GM18519 (cell line): ENCODE measurements around the gene THADA.

Experiments used
- ATAC-seq: cut with Tn5 transposase; IDR thresholded peaks from one replicate; pipeline ENCODE4 v1.9.1; 2021; ENCODE audit warnings: mild to moderate bottlenecking, moderate library complexity; ENCODE audit not compliant: unreplicated experiment, low FRiP score

The THADA gene

DNA sequence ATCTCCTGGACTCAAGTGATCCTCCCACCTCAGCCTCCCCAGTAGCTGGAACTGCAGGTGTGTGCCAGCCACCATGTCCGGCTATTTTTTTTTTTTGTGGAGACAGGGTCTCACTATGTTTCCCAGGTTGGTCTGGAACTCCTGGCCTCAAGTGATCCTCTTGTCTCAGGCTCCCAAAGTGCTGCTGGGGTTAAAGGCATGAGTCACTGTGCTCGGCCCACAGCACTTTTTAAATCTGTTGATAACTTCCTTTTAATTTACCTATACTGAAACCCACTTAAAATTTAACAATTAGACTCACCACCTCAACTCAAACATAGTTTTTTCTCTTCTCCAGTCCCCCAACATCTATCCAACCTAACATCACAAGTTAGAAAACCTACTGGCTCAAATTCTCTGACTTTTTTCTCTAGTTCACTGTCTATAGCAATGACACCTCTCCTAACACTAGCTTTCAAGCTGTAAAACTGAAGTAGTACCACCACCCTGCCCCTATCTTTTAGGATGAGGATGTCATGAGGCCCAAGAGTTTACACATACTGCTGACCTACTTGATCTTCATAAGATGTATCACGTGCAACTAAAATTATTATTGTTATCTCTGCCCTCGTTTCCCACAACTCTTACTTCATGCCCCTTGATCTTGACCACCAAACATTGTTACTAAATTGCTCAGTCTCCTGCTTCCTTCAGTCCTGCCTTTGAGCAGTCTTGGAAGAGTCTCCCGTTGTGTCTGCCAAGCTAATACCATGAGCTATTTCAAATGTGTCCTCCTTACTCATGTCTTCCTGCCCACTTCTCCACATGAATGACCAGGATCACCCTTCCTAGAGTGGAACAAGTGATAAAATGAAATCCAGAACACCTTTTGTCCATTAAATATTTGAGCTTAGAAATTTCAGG, 227.1 kb downstream of the THADA start:
- ATAC-seq = no peak

DNA sequence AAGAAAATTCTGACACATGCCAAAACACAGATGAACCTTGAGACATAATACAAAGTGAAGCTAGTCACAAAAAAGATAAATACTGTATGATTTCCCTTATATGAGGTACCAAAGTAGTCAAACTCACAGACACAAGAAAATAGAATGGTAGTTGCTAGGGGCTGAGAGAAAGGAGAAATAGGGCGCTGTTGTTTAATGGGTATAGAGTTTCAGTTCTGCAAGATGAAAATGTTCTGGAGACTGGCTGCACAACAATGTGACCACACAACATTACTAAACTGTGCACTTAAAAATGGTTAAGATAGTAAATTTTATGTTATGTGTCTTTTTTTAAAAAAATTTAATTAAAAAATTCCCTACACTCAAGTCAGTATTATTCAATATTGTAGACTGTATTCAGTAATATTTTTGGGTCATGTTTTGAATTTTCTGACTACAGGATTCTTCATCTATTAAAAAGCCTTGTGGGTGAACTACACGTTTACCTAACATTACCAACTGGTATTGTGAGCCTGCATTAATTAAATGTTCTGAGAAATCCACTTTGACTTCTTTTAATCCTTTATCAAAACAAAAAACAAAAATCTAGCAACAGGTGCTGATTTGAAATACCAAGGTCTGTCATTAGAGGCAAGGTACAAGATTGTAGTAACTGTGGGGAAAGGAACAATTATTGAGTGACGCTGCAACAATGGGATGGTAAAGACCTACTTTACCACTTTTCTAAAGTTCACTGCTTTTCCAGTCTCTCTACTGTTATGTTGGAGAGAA, 228.6 kb downstream of the THADA start:
- no peak for ATAC-seq

DNA sequence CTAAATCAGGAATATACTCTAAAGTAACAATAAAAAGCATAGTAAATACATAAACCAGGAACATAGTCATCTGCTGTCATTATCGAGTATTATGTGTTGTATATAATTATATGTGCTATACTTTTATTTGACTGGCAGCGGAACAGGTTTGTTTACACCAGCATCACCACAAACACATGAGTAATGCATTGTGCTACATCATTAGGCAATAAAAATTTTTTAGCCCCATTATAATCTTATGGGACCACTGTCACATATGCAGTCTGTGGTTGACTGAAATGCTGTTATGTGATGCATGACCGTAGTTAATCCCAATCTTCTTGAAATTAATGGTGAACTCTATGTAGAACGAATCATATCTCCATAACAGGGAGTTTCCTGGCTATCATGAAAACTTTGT, 232.7 kb downstream of the THADA start:
- no peak for ATAC-seq

DNA sequence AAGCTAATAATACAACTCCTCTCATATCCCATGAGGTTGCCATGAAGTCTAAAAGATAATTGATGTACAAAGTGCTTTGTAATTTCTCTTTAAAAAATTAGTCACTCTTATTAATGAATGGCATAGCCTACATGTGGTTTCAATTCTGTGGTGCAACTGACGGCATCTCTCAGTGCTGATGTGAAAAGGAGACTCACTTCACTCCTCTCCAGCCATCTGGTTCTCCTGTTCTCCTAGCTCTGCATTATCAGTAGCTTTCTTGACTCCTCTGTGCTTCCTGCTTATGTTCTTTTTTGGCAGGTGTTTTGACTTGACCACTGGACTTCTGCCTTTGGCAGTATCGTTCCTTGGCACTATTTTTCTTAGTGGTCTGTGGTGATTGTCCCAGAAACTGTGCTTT, 234.6 kb downstream of the THADA start:
- no peak for ATAC-seq

DNA sequence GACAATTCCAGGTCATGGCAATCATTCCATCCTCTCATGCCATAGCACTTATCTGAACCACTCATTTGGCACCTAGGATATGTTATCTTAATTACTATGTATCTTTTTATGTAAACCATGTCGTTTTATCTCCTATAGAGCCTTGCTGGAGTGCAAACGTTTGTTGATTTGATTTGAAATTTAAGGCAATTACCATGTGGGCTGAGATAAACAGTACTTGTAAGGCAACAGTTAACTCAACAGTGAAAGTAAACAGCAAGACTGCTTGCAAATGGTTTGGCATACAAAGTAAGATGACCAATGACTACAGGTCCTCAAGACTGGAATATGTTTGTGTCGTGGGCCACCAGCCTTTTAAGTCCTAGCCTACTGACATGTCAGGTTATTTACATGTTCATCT, 235.7 kb downstream of the THADA start:
- ATAC-seq = no peak

DNA sequence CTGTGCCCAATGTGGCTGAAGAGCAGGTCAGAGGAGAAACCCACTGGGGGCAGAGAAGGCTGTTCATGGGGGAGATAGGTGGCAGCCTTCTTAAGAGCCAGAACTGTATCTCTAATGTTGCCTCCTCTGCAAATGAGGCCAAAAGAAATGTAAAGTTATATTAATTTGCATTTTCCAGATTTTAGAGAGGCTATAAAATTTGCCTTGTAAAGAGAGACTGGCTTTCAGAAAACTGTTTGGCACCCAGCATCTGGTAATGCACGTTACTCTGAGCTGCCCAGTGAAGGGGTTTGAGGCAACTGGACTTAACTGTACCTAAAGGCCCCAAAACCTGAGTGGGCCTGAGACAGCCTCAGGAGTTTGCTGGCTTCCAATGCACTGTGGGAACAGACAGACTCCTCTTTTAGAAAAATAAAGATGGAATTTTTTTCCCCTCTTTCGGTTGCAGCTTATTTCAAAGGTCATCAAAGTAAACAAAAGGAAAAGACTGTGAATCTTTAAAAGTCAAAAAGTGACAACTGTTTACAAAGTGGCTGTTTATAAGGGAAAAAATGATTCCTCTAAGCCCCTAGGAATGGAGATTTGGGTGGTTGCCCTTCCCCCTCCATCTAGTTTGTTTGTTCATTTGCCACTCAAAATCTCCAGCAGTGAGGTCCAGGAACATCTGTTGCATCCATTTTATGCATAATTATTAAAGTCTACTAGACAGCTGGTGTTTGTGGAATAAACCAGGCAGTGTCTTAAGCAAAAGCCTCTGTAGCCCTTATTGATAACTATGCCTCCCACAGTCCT, 237.2 kb downstream of the THADA start:
- ATAC-seq = no peak

DNA sequence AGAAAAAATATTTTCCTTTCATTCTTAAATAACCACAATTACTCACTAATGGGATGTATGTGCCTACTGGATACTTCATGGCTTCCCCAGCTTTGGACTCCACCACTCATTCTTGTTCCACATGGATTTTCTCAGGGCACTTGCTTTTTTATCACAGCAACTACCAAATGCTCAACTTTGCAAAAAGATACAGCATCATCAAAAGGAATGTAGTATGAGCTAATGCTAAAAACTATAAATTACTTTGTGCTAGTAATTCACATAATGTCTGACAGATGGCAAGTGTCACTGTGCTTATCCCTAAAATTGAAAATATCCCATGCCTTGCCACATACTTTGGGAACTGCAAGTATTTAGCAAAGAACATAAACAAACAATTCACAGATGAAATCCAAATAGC, 239.1 kb downstream of the THADA start:
- ATAC-seq = no peak

DNA sequence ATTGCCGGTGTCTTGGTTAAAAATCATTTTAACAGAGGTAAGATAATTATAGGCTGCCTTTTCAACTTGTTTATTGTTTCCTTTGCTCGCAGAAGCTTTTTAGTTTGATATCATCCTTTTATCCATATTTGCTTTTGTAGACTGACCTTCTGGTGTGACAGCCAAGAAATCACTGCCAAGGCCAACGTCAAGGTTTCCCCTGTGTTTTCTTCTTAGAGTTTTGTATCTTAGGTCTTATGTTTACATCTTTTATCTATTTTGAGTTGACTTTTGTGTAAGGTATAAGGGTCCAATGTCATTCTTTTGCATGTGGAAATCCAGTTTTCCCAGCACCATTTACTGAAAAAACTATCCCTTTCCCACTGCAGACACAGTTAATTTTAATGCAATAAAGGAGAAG, 240.4 kb downstream of the THADA start:
- ATAC-seq = no peak

DNA sequence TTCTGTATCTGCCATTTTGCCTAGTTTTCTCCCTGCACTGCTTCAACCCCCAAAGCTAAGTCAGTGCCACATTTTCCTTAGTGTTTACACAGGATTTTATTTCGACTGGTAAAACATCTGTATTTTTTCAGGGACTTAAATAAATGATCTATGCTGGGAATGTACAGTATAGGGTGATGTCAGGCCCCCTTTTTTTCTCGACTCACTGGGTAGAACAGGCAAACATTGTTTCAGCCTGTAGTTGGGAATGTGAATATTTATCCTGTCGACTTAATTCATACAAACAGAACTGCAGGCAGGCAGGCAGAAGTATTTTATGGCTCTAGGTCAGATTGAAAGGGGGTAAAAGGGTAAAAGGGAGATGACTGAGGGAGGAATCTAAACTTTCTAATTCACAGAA, 245.9 kb downstream of the THADA start:
- ATAC-seq = no peak

DNA sequence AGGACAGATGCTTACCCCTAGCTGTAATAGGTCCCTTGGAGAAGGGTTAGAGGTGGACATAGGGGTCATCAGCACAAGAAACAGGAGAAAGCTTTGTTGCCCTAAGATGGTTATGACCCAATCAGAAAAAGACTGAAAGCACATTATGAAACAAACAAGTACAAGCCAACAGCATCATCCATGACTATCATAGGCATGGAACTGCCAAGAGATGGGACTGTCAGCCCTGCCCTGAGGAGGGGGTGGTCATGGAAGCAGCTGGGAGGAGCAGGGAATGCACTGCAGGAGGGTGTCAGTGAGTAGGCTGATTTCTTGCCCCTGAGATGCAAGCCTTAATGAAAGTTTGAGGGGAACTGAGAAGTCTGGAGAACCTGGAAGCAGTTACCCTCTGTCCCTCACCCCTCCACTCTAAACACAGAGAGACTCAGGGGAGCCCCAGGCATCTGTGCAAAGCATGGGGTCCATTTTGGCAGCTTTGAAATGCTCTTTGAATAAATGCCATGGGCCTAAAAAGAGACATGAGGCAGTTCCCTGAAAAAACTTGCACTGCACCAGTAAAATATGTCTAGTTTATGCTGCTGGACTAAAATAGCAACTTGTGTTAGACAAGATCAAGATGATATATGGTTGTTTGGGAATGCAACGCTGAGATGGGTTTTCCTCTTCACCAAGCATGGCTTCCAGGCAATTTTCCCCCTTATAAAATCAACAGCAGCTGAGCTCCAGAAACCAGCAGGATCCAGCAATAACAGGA, 246.8 kb downstream of the THADA start:
- ATAC-seq = no peak

DNA sequence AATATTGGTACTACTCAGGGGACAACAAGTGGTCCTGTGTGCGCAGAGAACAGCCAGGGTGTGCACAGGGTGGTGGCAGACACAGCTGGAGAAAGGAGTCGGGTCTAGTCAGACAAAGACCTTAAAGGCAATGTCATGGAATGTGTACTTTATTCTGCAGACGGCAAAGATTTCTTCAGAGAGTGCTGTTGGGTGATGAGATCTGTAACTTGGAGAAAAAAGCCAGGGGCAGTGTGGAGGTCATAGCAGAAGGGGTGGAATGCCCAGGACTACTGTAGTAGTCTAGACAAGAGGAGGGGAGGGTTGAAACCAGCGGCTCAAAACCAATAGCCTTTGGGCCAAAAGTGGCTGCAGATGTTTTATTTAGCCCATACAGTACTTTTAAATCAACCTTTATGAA, 248.1 kb downstream of the THADA start:
- no peak for ATAC-seq

- ATAC-seq = no peak
Measured at GRCh38 chr2:43346602-43347567, 249.0 kb downstream of the THADA start.

DNA sequence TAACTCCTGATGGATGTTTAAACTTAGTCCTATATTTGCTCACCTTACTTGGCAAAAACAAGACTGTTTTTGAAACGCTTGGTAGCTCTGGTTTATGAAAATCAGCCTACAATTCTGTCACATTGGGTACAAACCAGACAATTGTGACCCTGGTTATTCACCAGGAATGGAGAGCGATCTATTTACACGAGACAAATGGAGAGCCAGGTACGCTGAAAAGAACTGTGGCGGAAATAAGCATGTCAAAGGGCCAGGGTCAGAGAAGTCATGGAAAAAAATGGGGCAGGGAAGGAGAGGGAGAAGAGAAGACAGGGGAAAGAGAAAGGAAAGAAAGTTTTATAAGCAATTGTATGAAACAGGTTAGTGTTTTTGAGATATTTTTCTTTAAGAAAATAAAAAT, 250.0 kb downstream of the THADA start:
- ATAC-seq = no peak

DNA sequence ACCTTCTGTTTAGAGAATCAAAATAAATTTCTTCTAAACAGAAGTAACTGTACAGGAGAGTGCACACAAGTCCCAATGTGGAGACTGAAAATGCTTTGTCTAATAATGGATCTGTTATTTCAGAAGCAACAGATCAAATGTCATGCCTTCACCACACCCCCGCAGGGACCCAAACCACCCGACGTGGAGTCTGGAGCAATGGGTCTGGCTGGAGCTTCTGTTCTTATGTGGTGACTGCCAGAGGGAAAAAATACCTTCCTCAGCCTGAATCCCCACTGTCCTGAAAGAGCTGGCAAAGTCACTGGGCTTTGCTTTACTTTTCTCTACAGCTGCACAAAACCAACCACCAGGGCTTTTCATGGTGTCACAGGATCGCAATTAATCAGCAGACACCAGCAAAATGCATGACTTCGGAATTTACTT, 250.4 kb downstream of the THADA start:
- ATAC-seq = no peak

GRCh38 chr2:43344868-43345373, 250.9 kb downstream of the THADA start:
- ATAC-seq = no peak

DNA sequence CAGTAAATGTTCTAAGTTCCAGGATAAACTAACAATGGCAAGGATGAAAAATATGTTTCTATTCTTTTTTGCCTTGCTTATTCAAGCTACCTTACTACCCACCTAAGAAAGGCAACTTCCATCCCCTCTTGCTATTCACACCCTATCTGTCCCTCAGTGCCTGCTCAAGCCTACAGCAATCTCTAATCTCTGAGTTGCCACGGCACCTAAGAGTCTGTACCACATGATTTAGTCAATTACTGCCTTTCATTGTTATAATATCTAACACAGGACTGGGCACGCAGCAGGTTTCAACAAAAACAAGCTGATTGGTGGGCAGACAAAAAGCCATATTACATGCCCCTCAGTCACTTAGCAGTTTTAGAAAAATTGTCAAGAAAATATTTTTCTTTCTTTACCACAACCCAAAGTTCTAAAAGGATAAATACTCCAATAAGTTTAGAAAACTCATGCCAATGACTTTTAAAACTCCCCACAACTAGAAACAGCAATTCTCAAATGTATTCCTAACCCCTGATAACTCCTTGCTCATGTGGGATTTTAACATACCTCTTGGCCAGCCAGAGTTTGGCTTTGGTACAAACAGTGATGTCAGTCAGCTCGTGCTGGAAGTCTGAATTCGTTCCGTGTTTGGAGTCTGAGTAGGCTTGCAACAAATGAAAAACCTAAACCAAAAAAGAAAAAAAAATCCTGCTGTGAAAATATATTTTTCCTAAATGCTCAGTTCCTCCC, 252.1 kb downstream of the THADA start:
- ATAC-seq = no peak

- ATAC-seq = no peak
Measured at GRCh38 chr2:43341959-43342757, 253.7 kb downstream of the THADA start.
